Stimulated activated naive CD8-positive, alpha-beta T cell treated with anti-CD3 and anti-CD28 coated beads, Interleukin-15, Interleukin-2, amounts not matched to agents 100 U/mL and 50 U/mL, for 24 hours (primary cell): ENCODE results near the gene ULBP1.
"Not testable (repeated sequence)": the region's sequence is repeated elsewhere in the genome, so short reads cannot be mapped to it uniquely, and the experiment has no call there.

Source experiments
- ATAC-seq: fragments of 150-1000 bp; cut with Tn5 transposase; one replicate; pipeline ENCODE4 v1.10.0; 2021
- DNase-seq: peaks from one replicate; pipeline ENCODE4 v3.0.0; 2021

The ULBP1 gene

DNA sequence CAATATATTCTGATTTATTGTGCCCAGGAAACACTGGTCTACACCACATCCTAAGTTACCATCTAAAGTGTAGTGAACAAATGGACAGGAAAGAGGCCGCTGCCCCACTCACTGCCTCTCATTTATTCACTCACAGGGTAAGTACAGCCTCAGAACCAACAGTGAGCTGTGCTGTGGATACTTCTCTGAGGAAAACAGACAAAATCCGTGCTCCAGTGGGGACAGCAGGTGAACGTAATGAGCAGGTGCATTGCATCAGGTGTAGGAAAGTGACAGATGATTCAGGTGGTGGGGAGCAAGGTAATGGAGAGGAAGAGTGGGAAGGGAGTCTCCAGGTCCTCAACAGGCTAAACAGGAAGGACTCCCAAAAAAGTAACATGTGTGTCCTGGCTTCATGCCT, 30.3 kb upstream of the ULBP1 start:
- DNase-seq (no peak), ATAC-seq (no peak)

DNA sequence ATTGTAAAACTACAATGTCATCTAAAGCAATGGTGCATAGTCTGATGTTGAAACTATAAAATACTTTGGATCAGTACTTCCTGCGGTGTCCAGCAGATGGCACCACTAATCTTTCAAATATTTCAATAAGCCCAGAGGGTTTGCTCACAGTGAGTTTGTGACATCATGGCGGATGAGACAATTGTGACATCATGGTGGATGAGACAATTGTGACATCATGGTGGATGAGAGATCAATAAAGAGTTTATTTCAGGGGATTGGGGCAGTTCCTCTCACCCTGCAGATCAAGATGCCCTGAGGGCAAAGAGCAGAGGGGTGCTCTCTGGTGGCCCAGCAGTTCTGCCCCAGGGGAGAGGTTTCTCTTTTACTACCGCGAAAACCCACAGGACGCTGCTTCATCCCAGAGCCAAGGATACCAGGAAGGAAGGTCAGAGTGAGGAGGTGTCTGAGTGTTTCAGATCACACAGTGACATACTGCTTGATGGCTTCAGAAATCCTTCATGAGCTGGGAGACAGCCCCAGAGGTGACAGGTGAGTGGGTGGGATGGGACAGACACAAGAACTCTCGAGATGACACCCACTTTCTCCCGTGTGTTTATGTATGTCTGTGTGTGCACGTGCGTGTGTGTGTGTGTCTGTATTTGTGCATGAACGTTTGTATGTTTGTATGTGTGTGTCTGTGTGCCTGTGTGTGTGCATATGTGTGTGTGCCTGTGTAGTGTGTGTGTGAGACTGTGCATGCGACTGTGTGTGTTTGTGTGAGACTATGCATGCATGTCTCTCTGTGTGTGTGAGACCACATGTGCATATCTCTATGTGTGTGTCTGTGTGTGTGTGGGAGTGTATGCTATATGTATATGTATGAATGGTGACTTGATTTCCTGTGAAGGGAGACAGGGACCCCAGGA, 29.2 kb upstream of the ULBP1 start:
- peak; percentile 68 for DNase-seq
- peak; percentile 40 for ATAC-seq

DNA sequence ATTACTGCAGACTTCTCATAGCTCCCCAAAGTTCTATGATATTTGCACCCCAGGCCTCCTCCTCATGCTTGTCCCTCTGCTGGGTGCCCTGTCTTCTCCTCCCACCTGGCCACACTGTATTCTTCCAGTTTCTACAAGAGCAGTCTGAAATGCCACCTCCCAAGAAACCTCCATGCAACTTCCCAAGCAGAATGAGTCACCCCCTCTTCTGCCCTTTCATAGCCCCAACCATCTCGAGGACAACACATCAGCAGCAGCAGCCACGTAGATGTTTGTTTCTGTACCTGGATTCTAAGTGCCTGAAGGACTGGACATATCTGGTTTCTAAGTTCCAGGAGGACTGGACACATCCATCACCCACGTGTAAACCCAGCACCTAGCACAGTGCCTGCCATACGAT, 28.5 kb upstream of the ULBP1 start:
- no peak for DNase-seq

DNA sequence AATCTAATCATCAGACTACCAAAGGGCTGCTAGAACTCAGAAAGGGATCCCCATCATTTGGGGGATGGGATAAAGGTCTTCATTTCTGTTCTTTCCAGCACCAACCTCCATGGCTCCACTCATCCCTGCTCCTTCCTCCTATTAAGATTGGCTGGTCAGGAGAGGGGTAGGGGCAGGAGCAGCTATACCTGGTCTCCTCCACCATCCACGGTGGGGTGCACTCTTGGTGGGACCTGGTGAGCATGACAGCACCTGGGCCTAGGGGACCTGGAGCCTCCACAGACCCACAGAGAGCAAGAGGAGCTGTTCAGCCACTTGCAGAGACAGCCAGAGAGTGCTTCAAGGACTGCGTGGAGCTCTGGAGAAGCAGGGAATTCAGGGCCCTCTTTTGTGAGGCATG, 28.1 kb upstream of the ULBP1 start:
- DNase-seq (no peak), ATAC-seq (no peak)

More for the DNA sequence above, 28.5 kb upstream of the ULBP1 start:
- no peak for ATAC-seq

DNA sequence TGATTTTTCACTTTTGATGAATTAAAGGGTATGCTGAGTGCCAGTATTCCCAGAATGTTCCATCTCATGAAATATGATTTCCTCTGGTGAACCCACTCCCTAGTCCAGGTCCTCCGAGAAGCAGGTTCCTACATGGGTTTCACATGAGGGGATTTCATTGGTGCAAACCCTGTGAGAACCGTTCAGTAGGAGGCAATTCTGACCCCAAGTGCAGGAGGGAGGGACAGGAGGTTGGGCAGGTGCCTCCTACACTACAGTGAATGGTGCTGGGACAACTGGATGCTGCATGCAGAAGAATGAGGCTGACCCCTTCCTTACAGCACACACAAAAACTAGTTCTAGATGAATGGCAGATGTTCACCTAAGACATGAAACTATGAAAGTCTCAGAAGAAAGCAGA, 27.0 kb upstream of the ULBP1 start:
- DNase-seq (no peak), ATAC-seq (no peak)

DNA sequence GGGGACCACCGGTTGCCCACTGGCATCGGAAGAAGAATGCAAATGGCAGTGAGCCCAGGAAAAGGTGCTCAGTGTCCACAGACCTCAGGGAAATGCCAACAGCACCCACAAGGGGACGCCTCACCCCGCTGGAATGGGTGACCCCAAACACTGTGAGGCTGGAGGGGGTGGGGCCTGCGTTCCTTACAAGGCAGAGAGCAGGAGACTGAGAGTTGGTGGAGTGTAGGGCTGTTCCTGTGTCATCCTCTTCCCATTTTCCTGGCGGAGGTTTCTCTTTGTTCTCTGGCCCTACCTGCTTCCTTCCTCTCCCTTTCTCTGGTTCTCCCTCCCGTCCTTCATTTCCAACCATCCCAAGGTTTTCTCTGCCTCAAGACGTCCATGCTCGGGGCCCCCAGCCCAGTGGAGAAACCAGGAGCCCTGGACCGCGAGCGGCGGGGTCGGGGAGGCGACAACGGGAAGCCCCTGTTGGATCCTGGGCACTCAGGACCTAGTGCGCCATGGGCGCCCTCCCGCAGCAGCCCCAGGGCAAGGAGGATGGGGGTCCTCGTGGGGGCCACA, 25.7 kb upstream of the ULBP1 start:
- not testable (repeated sequence) for DNase-seq
- ATAC-seq = peak; percentile 40

DNA sequence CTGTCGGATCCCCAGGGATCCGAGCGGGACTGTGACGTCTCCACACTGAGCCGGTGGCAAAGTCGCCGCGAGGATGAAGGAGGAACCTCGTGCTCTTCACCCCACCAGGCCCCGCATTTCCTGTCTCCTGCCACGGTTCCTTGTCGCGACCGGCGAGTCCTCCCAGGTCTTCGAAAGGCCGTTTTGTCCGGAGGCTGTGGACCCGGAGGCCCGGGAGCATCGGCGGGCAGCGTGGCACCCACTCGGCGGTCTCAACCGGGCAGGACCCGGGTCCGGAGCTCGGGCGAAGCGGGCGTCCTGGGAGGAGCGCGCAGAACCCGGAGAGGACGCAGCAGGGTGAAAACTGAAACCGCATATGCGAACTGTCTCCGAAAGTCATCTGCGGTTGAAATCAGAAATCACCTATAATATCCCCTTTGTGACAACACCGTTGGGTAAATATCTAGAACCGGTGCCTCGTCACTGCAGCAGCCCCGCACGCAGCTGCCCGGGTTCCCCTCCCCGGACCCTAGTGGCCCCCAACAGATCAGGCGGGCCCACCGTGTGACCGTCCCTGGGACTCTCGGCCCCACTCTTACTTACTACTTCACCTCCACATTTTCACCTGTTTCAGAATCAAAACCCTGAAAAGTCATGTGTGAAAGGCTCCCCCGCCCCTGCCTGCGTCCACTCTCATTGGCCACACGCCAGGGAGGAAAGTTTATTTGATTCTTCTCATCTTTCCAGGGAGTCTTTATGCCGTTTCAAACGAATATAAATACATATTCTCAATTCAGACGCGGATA, 25.0 kb upstream of the ULBP1 start:
- DNase-seq (peak; percentile 43), ATAC-seq (peak; percentile 42)

DNA sequence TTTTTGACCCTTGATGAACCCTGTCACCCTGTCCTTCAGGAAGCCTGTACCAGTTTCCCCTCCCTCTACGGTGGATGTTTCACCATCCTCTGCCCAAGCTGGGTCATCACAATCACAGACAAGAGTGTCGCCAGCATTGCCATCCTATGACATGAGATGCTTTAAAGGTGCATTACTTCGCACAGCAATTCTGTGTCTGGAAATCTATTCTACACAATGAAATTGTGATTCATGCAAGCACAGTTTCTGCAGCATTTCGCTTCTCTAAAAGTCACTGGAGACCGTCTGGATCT, 24.4 kb upstream of the ULBP1 start:
- DNase-seq (no peak), ATAC-seq (no peak)

DNA sequence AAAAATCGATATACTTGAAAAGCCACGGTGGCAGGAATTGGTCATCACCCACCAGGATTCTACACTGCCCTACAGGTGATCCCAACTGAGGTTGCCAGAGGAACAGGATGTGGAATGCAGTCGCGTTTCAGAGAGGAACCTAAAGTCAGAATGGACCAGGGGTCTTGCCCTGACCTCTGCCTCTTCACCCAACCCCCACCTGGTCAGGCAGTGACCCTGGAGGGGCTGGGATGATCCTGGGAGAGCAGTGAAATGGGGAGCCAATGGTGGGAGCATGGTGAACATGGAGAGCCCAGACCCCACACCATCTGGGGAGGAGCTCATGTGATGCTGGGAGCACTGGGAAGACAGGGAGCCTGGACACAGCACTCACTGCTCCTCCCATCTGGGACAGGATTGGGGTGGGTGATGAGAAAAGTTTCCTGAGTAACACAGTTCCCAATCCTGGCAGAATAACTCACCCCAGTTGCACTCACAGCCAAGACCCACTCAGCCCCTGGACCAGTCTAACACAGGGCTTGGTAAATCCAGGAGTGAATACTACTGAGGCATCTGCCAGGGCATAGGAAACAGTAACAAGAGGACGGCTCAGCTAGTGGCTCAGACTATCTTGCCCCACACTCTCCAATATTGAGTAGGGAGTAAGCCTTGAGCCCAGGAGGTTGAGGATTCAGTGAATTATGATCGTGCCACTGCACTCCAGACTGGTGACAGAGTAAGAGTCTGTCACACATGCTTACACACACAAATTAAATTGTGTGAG, 23.7 kb upstream of the ULBP1 start:
- ATAC-seq (no peak), DNase-seq (no peak)

DNA sequence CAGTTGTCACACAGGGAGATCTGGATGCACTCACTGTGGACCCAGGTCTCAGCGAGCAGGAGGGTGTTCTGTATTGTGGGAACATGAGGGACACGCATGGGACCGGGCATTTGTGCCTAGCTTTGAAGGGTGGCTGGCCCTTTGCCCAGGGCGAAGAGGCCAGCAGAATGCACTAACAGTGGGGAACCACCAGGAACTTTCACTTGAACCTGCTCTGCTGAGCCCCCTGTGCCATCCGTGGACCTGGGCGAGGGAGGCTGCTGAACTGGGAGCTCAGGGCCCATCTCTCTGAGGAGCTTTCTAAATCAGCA, 23.1 kb upstream of the ULBP1 start:
- DNase-seq = no peak
- ATAC-seq = no peak

DNA sequence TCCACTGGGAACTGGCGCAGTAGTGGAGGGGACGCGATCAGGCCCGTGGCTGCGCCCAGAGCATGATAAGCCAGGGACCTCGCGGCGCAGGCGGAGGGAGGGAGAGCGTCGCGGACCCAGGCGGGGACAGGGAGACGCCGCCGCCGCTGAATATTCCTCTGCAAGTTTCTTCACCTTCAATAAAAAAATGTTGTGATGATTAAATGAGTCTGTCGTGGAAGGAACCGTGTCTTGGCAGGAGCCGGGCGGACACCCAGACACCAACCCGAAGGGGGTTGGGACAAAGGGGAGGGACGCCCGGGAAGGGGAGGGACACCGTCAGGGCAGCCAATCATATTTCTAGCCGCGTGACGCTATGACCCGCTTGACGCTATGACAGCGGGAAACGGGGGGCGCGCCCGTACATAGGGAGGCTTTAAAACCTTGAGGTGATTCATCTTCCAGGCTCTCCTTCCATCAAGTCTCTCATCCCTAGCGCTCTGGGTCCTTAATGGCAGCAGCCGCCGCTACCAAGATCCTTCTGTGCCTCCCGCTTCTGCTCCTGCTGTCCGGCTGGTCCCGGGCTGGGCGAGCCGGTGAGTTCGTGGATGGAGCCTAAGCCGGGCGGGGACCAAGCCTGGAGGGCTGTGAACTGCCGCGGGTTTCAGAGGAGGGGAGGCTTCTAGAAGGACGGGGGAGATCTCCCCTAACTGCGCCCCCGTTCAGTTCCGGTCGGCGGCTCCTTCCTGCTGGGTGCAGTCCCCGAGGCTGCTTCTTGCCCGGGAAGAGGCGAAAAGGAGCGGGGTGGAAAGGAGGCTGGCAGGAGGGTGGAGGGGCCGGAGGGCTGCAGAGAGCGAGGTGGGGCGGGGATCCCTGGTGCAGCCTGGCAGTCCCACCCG, 21.9 kb upstream of the ULBP1 start, which contains the start of gene ULBP2:
Gene ULBP2 (plus strand): TSS at position 432 of the 878 bp plus-strand sequence. CDS start 59 bp downstream, at position 491.
- DNase-seq = peak; percentile 85
- ATAC-seq = peak; percentile 92

DNA sequence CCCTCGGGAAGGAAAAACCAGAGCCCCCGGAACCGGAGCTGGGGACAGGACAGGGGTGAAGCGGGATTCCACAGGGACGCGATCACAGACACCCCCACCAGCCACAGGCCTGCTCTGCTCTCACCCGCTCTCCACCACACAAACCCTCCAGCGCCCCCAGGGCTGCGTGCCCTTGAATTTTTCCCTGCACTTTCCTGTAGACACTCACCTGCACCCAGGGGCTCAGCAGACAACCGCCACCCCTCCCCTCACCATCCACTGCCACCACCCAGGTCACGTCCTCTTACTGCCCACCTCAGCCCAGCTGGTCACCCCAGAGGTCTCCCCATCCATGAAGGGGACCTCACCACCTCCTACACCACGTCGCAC, 21.3 kb upstream of the ULBP1 start:
- no peak for ATAC-seq
- no peak for DNase-seq

DNA sequence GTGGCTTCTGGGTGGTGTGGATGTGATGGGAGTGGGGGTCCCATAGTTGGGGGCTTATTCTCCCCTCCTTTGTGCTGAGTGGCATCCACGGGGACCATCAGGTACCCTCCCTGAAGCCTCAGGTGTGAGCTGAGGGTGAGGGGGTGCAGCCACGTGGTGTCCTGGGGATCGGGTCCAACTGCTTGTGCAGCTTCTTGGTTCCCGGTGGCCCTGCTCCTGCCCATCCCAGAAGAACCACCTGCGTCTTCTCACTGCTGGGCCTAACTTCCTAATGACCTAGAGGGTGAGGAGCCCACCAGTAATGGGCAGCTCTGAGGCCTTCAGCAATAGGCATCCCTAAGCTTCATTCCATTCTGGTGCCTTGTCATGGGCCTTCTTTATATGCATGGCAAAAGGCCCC, 20.4 kb upstream of the ULBP1 start:
- not testable (repeated sequence) for ATAC-seq, DNase-seq

DNA sequence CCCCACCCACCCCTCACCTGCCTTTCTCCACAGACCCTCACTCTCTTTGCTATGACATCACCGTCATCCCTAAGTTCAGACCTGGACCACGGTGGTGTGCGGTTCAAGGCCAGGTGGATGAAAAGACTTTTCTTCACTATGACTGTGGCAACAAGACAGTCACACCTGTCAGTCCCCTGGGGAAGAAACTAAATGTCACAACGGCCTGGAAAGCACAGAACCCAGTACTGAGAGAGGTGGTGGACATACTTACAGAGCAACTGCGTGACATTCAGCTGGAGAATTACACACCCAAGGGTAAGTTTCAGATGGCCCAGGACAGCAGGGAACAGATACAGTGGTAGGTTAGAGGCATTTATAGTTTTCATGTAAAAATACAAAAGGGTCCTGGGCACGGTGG, 18.5 kb upstream of the ULBP1 start:
- not testable (repeated sequence) for ATAC-seq, DNase-seq

DNA sequence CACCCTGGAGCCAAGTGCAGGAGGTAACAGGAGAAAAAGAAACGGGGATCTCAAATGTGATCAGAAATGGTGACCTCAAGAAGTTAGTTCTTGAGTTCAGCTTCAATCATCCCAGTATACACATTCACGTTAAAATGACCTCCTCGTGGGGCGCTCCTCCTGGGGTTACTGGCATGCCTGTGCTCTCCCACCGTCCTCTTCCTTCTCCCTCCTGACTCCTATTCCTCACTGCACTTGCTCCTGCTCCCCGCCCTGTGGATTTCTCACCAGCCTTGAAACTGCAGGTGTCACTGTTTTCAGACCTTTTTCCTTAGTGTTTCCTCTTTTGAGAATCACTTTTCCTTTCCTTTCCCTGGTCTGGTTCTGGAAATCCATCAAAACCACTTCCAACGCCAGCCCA, 17.1 kb upstream of the ULBP1 start:
- not testable (repeated sequence) for DNase-seq, ATAC-seq

DNA sequence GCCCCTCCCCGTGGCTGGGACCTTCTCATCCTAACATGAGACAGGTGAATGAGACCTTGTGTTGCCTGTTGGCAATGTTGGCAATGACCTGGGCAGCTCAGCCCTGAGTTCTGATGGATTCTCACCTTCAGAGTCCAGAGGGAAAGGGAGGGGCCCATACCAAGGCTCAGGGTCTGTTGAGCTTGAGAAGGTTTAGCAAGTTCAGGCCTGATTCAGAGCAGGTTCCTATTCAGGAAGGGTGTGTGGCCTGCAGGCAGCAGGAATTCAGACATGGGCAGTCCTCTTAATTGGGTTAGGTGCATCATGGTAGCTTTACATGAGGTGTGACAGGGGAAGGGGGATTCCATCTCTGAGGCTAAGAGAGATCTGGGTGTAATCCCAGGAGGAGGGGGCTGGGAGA, 16.2 kb upstream of the ULBP1 start:
- DNase-seq, ATAC-seq: not testable (repeated sequence)

DNA sequence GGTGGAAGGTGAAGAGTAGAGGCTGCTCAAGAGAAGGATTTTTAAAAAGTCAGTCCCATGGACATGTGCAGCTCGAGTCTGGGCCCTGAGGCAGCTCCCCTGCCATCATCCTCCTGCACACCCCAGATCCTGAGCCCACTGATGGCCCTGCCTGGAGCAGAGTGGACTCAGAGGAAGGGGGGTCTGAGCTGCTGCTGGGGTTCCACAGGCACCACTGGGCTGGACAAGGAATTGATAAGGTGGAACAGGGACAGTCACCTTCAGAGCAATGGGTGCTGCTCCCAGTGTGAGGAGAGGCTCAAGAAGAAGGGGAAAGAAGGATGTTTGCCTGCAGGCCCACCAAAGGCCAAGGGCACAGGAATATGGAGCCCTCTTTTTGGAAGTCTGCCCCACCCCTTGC, 15.7 kb upstream of the ULBP1 start:
- no peak for ATAC-seq
- DNase-seq = no peak

DNA sequence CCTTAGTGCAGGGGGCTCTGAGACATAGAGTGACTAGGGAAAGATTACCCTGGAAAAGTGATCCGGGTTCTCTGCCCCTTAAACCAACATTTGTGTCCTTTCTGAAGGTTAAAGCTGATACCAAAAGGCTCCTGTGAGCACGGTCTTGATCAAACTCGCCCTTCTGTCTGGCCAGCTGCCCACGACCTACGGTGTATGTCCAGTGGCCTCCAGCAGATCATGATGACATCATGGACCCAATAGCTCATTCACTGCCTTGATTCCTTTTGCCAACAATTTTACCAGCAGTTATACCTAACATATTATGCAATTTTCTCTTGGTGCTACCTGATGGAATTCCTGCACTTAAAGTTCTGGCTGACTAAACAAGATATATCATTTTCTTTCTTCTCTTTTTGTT, 15.1 kb upstream of the ULBP1 start:
- ATAC-seq = no peak
- DNase-seq = no peak

DNA sequence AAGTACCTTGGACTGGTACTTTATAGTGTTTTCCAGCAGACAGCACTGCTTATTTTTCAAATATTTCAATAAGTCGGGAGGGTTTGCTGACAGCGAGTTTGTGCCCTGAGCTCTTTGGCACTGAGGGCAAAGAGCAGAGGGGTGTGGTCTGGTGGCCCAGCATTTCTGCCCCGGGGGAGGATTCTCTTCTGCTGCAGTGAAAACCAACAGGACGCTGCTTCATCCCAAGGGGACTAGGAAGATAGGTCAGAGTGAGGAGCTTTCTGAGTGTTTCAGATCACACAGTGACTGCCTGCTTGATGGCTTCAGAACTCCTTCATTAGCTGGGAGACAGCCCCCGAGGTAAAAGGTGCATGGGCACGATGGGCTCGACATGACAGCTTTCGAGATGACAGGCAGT, 13.3 kb upstream of the ULBP1 start:
- DNase-seq = no peak
- no peak for ATAC-seq

DNA sequence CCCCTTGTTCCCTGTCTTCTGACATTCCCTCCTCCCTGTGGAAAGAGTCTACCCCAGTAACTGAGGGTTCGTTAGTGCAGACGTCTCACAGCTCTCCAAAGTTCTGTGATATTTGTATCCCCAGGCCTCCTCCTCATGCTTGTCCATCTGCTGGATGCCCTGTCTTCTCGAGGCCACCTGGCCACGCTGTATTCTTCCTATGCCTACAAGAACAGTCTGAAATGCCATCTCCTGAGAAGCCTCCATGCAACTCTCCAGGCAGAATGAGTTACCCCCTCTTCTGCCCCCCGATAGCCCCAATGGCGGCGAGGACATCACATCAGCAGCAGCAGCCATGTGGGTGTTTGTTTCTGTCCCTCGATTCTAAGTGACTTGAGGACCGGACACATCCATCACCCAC, 12.6 kb upstream of the ULBP1 start:
- ATAC-seq (no peak), DNase-seq (no peak)

DNA sequence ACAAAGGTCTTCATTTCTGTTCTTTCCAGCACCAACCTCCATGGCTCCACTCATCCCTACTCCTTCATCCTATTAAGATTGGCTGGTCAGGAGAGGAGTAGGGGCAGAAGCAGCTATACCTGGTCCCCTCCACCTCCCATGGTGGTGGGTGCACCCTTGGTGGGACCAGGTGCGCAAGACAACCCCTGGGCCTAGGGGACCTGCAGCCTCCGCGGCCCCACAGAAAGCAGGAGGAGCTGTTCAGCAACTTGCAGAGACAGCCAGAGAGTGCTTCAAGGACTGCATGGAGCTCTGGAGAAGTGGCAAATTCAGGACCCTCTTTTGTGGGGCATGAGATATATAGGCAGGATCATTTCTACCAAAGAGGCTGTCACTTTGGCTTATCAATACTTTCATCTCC, 12.1 kb upstream of the ULBP1 start:
- ATAC-seq (no peak), DNase-seq (no peak)

DNA sequence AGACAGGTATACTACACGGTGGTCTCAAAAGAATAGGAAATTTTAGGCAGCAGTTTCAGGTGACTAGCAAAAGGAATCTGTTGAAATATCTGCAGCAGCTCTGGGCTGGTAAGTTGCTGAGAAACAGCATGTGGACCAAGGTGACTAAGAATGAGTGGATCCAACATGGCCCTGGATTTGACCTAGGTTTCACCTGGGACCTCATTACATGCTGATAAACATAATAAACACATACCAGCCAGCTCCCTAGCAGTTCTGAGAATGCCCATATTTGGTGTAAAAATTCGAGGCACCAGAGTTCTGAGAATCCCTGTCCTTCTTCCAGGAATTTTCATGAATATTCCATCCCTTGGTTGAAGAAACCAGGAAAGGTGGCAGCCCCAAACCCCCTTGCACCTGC, 10.4 kb upstream of the ULBP1 start:
- not testable (repeated sequence) for DNase-seq

More for the DNA sequence above, 10.4 kb upstream of the ULBP1 start:
- not testable (repeated sequence) for ATAC-seq
